NCI-H128 (cell line): ENCODE measurements around the gene ZFYVE27.

ENCODE experiments used
- DNase-seq: peaks from one replicate; lab custom pipeline; 2025; ENCODE audit not compliant: unreplicated experiment; lab: John Stamatoyannopoulos, UW

Gene ZFYVE27

DNA sequence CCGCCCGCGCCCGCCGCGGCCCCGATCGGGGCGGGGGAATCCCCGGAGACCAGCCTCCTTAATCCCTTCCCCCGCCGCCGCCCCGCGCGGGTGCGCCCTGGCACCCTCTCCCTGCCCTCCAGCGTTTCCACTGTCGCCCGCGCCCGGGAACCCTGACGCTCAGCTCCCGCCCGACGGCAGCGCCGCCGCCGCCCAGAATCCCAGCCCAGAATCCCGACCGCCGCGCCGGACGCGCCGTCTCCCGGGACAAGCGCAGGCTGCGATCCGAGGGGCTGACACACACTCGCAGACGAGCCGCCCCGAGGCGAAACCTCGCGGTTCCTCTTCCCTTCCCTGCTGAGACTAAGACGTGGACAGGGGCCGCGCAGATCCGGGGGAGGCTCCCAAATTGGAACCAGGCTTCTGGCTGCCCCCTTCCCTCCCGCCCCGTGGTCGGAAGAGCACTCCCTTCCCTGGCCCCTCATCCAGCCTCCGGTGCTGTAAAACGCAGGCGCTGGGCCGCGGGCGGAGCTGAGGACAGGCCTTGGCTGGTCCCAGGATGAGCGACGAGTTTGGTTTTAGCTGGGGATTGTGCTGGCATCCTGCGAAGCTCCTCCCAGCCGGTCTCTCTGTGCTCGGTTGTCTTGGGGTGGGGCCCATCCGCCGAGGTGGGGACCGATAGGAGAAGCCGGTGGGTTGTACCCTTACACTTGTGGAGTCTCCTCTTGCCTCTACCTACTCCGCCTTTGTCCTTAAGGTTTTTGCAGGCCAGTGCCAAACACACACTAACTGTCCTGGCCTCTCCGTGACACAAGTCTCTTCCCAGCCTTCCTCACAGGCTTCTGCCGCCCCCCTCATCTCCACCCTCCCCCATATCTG, 22.3 kb upstream of the ZFYVE27 start:
- DNase-seq, result no peak

DNA sequence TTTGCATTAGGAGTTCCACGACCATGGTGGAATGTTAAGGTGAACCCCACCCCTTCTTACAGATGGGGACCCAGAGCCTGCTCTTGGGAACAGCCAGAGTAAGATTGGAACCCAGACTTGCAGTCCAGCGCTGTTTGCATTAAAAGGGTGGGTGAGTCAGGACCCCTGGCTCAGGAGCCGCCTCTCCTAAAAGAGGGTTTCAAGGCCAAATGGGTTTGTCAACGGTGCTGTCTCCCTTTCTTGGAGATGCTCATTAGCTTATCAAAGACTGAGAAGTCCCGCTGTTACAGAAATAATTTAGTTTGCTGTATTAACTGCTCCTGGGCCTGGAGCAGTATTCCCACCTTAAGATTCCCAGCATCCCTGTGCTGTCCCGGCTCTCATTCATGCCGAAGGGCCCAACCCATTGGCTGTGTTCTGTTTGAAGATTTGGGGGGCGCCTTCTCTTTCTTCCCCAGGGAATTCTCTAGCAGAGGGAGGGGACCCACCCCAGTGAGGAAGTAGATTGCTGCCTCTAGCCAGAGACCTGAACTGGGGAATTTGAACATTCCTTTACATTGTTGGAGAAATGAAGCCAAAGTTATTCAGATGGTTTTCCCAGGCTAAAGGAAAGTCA, 21.6 kb upstream of the ZFYVE27 start:
- no peak for DNase-seq

DNA sequence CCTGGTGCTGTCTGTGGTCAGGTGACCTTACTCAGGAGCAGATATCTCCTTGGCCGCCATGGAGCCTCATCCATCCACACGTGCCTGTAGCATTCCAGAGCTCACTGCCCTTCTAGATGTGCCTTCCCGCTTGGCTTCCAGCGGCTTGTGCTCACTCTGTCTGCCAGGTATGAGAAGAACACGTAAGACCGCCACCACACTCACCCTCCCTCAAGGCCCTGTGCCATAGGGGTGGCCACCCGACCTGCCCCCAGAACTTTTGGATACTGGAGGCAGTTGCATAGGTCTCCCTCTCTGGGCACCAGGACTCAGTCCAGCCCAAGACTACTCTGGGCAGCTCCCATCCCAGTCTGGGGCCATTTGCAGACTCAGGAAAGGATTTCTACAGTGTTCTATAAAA, 19.3 kb upstream of the ZFYVE27 start:
- no peak for DNase-seq

DNA sequence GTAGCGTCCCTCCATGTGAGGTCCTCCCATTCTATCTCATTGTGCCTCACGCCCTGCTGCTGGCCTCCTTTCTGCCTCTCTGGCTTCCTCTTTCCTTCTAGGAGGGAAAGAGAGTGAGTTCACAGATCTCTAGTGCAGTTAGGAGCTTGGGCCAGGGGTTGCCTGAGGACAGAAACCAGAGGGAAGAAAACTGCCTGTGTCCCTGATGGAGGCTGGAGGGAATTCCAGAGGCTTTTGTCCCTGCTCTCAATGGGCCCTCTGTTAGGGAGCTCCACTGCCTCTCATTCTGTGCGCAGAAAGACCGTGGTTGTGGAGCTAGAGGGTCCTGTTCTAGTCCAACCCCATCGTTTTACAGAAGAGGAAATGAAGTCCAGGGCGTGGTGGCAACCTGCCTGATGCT, 18.8 kb upstream of the ZFYVE27 start:
- DNase-seq, result no peak

DNA sequence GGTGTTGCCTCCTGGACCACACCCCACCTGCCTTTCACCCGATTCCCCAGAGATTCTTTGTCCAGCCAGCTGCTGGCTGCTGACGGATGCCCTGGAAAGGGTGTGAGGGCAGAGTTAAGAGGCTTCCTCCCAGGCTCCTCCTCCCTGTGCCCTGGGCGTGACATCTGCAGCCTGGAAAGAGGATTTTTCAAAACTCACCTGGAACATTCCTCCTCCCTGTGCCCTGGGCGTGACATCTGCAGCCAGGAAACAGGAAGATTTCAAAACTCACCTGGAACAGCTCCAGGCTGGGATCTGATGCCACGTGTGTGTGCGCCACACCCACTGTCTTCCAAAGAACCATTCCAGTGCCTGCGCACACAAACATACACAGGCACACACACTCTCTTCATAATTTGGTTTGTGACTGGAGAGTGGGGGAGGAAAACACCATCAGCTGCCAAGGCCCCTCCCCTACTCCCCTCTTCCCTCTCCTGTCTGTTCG, 18.2 kb upstream of the ZFYVE27 start:
- no peak for DNase-seq

DNA sequence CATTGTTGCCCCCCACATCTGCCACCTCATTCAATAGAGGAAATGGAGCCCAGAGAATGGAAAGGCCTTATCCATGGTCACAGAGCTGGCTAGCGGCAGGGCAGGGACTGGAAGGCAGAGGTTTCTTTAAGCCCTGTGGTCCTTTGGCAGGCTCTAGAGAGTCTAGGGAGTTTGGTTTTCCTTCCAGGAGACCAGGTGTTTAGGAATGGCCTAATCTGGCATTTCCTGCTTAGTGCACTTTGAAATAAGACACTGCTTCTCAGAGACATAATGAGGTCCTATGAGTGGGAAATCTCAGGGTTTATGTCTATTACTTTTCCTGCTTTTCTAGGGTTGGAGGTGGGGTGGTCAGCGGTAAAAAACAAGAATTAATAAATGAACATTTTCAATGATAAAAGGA, 17.3 kb upstream of the ZFYVE27 start:
- no peak for DNase-seq

DNA sequence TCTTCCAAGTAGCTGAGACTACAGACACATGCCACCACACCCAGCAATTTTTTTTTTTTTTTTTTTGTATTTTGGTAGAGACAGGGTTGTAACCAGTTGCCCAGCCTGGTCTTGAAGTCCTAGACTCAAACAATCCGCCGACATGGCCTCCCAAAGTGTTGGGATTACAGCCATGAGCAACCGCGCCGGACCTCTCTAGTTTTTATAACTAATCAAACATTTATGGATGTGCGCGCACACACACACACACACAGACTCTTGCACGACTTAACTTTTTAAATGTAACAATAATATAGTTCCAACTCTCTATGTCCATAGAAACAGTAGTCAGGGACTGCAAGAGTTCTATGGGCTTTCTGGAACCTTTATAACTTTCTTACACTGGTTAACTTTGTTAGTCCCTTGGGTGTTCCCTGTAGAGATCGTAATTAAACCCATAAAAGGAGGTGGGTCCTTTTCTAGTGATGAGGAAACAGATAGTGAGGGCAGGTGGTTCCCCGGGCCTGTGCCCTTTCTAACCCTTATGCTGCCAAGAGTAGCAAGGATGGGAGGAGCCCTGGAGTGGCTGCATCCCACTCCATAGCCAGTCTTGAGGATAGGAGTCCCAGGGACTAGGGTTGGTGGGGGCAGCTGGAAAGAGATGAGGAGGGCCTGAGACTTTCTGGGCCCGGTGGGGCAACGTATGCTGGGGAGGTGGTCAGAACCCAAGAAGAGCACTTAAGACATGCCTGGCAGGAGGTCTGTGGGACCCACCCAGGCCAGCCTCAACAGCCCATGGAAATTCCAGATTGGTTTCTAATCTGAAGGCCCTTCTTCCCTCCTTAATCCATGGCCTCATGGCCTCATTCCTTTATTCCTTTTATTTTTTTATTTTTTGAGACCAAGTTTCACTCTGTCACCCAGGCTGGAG, 14.8 kb upstream of the ZFYVE27 start:
- no peak for DNase-seq

DNA sequence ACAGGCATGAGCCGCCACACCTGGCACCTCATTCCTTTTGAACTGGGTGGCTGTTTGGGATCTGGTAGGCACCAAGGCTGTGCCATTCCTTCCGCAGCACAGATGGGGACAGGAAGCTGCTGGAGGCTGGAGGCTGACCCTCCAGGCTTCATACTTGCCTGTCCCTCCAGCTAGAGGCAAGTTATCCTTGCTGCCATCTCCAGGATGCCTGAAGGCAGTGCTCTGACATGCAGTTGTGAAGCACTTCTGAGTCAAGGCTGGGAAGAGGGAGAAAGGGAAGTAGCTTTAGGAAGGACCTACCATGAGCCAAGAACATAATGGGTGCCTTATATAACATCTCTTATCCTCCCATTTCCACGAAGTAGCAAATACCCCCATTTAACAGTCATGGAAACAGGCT, 13.9 kb upstream of the ZFYVE27 start:
- no peak for DNase-seq

DNA sequence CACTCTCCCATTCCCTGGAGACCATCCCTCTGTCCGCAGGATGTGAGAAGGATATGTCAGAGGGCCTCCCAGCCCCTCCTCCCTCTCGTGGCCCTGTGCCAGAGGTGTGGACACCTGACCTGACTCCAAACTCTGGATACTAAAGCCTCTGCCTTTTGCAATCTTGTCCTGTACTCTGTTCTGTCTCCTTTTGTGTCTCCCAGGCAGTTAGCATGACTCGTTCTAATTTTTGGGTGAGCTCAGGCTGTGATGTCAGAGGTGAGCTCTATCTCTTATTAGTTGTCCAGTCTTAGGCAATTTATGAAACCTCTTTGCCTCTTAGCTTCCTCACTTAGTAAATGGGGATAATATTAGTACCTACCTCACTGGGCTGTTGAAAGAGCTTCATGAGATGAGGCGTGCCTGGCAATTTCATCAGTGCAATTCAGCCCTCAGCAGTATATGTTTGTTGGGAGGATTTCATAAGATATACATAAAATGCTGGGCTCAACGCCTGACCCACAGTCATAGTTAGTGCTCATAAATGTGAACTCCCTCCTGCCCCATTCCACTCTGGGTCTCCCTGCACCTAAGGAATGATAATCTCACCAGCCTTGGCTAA, 12.5 kb upstream of the ZFYVE27 start:
- no peak for DNase-seq

DNA sequence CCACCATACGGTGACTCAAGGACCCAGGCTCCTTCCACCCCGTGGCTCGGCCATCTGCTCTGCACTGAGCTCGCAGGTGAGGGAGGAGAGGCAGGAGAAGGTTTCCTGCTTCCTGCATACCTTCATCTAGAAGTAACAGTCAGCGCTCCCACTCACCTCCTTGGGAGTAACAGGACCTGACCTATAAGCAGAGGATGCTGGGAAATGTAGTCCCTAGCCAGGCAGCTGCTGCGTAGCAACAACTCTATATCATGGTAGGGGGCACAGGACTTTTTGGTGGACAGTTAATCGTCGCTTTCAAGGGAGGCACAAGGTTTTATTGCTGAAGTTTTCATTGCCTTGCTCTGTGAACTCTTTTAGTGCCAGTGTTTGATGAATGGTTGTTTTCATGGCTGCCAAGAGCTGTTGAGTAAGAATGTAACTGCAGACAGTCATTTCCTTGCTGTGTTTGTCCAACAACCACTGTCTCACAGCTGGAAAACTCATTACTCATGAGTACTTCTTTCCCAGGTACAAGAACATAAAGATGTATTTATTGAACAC, 10.2 kb upstream of the ZFYVE27 start:
- no peak for DNase-seq

DNA sequence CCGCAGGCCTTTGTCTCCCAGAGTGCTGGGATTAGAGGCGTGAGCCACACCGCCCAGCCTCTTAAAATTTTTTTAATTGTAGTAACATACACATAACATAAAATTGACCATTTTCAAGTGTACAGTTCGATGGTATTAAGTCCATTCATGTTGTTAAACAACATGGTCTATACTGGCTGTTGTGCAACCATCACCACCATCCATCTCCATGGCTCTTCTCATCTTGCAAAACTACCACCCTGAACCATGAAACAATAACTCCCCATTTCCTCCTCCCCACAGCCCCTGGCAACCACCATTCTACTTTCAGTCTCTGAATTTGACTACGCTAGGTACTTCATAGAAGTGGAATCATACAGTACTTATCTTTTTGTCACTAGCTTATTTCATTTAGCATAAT, 7.9 kb upstream of the ZFYVE27 start:
- DNase-seq, result no peak

DNA sequence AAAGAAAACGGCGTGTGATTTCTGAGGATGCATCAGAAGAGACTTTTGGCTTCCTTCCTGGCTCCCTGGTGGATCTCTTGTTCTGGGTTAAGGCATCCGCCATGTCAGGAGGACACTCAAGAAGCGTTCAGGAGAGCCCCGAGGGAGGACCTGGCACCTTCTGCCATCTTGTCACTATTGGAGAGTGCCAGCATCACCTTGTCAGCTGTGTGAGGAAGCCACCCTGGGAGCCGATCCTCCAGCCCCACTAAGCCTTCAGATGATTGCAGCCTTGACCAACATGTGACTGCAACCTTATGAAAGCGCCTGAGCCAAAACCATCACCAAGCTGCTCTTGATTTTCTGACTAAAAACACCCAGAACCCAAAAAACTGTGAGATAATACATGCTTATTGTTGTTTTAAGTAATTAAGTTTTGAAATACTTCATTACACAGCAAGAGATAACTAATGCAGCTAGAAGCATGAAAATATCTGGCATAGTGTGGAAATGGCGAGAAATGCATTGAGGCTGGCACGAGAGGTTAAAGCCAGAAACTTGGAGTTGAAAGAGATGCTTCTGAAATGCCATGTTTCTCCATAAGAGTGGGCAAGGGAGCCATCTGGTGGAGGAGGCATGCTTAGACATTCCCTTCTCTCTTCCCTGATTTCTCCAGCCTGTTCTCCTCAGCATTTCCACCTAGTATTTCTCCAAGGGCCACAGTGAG, 5.4 kb upstream of the ZFYVE27 start:
- peak; percentile 68 for DNase-seq

DNA sequence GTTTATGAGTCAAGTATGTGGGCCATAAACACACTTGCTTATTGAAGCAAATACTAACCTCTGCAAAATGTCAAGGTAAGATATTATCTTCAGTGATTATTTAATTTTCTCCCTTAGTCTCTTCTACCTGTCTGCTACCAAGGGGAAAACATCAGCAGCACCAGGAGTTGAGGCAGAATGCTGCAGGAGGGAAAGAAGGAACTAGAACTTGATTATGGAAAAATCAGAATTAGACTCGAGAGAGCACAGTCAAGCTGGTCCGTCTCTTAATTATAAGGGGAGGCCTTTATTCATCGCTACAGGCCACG, 4.9 kb upstream of the ZFYVE27 start:
- DNase-seq, result no peak

DNA sequence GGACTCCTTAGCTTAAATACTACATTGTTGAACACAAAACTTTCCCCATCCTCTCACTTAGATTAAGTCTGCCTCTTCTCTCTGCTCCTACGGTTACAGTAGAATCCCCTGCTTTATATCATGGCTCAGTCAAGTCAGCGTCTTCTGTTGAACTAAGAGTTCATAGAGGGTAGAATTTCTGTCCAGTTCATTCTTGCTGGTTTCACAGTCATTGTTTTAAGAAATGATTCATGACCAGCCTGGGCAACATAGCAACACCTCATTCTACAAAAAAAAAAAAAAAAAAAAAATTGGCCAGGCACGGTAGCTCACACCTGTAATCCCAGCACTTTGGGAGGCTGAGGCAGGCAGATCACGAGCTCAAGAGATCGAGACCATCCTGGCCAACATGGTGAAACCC, 3.7 kb upstream of the ZFYVE27 start:
- DNase-seq, result no peak

DNA sequence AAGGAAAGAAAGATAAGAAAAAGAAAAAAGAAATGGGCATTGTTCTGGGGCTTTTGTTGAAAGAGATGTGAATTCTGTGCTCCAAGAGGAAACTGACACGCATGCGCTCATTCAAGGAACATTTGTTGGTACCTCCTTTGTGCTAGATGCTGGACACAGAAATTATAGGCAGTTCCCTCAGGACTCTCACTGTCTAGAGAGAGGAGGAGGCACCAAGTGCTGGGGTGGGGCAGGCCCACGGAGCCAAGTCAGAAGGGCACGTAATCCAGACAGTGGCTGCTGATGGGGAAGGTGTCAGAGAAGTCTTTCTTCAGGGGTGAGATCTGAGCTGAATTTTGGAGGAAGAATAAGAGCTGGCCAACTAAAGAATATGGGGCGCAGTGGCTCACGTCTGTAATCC, 2.9 kb upstream of the ZFYVE27 start:
- DNase-seq, result no peak

DNA sequence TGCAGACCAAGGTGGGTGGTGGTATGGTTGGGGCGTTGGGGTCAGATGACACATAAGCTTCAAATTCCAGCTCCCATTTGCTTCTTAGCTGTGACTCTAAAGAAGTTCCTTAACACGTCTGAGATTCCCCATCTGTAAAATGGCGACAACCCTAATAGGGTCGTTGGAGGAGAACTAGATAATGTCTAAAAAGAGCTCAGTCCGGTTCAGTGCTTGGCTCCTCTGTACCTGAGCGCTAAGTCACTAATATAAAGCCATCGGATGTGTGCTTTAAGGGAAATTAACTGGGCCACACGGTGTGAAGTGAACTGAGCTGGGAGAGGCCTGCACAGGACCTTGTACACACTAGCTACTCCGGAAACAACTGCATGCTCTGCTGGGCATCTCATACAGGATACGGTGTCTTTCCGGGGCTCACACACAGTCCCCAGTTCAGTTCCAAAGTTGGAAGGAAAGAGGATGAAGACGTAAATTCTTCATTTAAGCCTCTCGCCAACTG, 476 bp upstream of the ZFYVE27 start:
- DNase-seq, result no peak

DNA sequence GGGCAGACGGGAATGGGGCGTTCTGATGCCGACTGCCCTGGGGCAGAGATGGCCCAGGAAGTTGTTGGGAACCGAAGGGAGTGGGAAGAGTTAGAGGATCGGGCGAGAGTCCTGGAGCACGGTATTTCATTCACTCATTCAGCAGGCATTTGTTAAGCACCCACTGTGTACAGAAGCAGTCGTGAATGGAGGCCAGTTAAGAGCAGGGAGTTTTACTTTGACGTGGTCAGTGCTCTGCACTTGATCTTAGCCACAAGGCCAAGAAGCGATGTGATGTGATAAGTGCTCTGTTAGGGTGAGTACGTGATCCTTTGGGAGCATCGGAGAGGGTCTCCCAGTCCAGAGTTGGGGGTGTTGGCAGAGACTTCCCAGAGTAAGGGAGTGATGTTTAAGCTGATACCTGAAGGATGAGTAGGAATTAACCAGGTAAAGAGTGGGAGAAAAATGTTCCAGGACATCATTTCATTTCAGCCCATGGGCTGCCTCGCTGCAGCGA, 890 bp downstream of the ZFYVE27 start:
- no peak for DNase-seq

DNA sequence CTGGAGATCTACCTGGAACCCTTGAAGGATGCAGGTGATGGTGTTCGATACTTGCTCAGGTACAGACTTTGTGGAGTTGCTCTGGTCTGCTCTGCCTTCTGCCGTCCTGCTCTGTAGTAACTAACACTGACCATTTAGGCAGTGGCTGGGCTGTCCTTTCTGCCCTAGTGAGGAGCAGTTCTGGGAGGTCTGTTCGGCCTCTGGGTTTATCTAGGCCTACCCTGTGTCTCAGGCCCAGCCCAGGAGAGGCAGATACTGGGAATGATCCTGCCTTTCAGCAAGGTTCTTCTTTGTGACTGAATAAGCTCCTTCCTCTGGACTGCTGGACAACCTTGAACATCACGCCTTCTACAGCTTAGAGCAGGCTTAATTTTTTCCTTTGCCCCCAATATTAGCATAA, 1.7 kb downstream of the ZFYVE27 start:
- no peak for DNase-seq

DNA sequence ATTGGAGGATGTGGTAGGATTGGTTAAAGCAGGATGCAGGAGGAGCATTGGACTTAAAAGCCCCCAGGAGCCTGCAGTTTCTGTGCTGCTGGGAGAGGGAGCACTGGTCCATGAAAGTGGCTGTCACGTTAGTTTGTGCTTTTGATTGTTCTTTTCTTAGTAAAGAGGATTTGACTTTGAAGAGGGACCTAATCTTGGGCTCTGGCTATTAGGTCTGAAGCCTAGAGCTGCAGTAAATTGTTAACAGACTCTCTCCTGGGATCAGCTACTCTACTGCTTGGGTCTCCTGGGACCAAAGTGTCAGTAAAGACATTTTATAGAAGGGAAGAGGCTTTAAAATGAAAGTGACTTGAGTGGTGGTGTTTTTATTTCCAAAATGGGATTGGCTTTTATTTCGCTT, 3.7 kb downstream of the ZFYVE27 start:
- no peak for DNase-seq
